K562 (cell line): ENCODE data around the gene PMF1. TPM values are rescaled to one million over a fixed set of nuclear protein-coding genes. Genes with fewer than 3 reads are reported as not detected.
A peak's percentile ranks its signal among the peaks of the same experiment; 100 is the strongest.

ENCODE experiments used
- ARID2 ChIP-seq: fragments of 450-650 bp; IDR thresholded peaks from 2 replicates; pipeline ENCODE4 v1.6.1; 2017; ENCODE audit warnings: antibody characterized with exemption, mild to moderate bottlenecking
- ATF7 ChIP-seq: fragments of 450-650 bp; IDR thresholded peaks from 2 replicates; pipeline ENCODE4 v1.7.1; 2014; ENCODE audit warnings: mild to moderate bottlenecking, moderate library complexity
- HOXB6 ChIP-seq: fragments of 250-450 bp; sonication (Bioruptor Pico); IDR thresholded peaks from 2 replicates; pipeline ENCODE4 v1.5.1; 2022; ENCODE audit warnings: mild to moderate bottlenecking, borderline replicate concordance
- ILK ChIP-seq: fragments of 450-650 bp; IDR thresholded peaks from 2 replicates; pipeline ENCODE4 v1.6.1; 2016; ENCODE audit warnings: missing genetic modification characterization, low read depth, mild to moderate bottlenecking, missing compliant biosample characterization, moderate library complexity, borderline replicate concordance
- JUND ChIP-seq, 2 experiments: IDR thresholded peaks; 2 replicates in 1 of 2; 3 replicates in 1 of 2; pipeline ENCODE4 v1.6.1; 2011; ENCODE audit warnings: borderline replicate concordance in 2 of 2, low read depth in 2 of 2, low read length in 2 of 2, improper control_type of control experiment in 1 of 2, missing biosample characterization in 1 of 2, missing genetic modification characterization in 1 of 2, missing genetic modification reagents in 1 of 2
- KAT7 ChIP-seq: sonication (generic); formaldehyde crosslinking; IDR thresholded peaks from 2 replicates; pipeline ENCODE4 v1.8.0; 2022; ENCODE audit warnings: missing genetic modification reagents, mild to moderate bottlenecking, borderline replicate concordance
- RFX5 ChIP-seq: IDR thresholded peaks from 2 replicates; pipeline ENCODE4 v1.6.1; 2011; ENCODE audit warnings: low read depth, mild to moderate bottlenecking, improper control_type of control experiment, low read length
- RUNX1 ChIP-seq: sonication (generic); IDR thresholded peaks from 2 replicates; pipeline ENCODE4 v1.6.1; 2016; ENCODE audit warnings: antibody characterized with exemption, low read depth
- SMARCE1 ChIP-seq: fragments of 450-650 bp; IDR thresholded peaks from 2 replicates; pipeline ENCODE4 v1.7.1; 2016; ENCODE audit warnings: mild to moderate bottlenecking
- TAF7 ChIP-seq: fragments of 450-650 bp; IDR thresholded peaks from 2 replicates; pipeline ENCODE4 v1.6.1; 2016; ENCODE audit warnings: missing genetic modification characterization, missing compliant biosample characterization
- TCFL5 ChIP-seq: fragments of 250-450 bp; sonication (Bioruptor Pico); conservative IDR thresholded peaks from 2 replicates; pipeline ENCODE4 v1.6.1; 2021; ENCODE audit warnings: mild to moderate bottlenecking, moderate library complexity, matching md5 sums
- U2AF1 ChIP-seq: fragments of 200-400 bp; formaldehyde crosslinking; optimal IDR thresholded peaks from 2 replicates; pipeline ENCODE3; 2017; ENCODE audit warnings: mild to moderate bottlenecking, low read depth, low read length, moderate library complexity
- XRCC5 ChIP-seq: fragments of 200-400 bp; formaldehyde crosslinking; IDR thresholded peaks from 2 replicates; pipeline ENCODE4 v1.6.1; 2017; ENCODE audit warnings: low read depth, mild to moderate bottlenecking, low read length
- ZKSCAN8 ChIP-seq: fragments of 200-800 bp; sonication (Bioruptor generic); IDR thresholded peaks from 2 replicates; pipeline ENCODE4 v1.6.1; 2016; ENCODE audit warnings: missing genetic modification characterization, missing compliant biosample characterization
- ZNF224 ChIP-seq: sonication (generic); formaldehyde crosslinking; IDR thresholded peaks from 2 replicates; pipeline ENCODE4 v1.8.0; 2022; ENCODE audit warnings: mild to moderate bottlenecking, missing genetic modification reagents
- ZNF668 ChIP-seq: fragments of 250-450 bp; sonication (Bioruptor Pico); IDR thresholded peaks from 2 replicates; pipeline ENCODE4 v1.8.0; 2022; ENCODE audit warnings: mild to moderate bottlenecking, inconsistent platforms
- polyA plus RNA-seq, 8 experiments: library from polyadenylated mRNA; depleted of rRNA in 4 of 8; stranded (reverse) in 5 of 8; unstranded in 3 of 8; fragments of >200 nt; fragmentation: Nextera tagmentation in 2 of 8; fragmentation: Illumina TruSeq in 1 of 8; extraction: Ambion mirVana in 2 of 8; extraction: Trizol in 1 of 8; gene quantifications; 2 replicates each; pipeline versions ENCODE4 v1.2.1 to v1.2.3, GENCODE V29; 2011 to 2014; ENCODE audit warnings: inconsistent platforms in 1 of 8, missing spikeins in 1 of 8
- total RNA-seq, 7 experiments: library from RNA; depleted of rRNA in 6 of 7; stranded (reverse); fragments of >200 nt in 6 of 7; fragmentation: Illumina TruSeq in 2 of 7; extraction: Trizol in 2 of 7; gene quantifications; 2 replicates each; pipeline versions ENCODE4 v1.2.1 to v1.2.3, GENCODE V29; 2011 to 2021; ENCODE audit warnings: low replicate concordance in 1 of 7
- TF ChIP-seq, protein P1 (sequence below), 3 experiments: fragments of 200-800 bp in 1 of 3; fragments of 250-450 bp in 1 of 3; fragments of 450-650 bp in 1 of 3; sonication (Bioruptor Pico) in 1 of 3; sonication (Bioruptor generic) in 1 of 3; formaldehyde crosslinking in 1 of 3; IDR thresholded peaks; 2 replicates each; pipeline versions ENCODE4 v1.6.1 to v1.8.0; 2016 to 2022; ENCODE audit warnings: mild to moderate bottlenecking in 2 of 3, missing genetic modification characterization in 2 of 3, missing compliant biosample characterization in 1 of 3, moderate library complexity in 1 of 3
- TF ChIP-seq, protein P2 (sequence below), 2 experiments: fragments of 450-650 bp in 1 of 2; sonication (generic) in 1 of 2; formaldehyde crosslinking in 1 of 2; IDR thresholded peaks in 1 of 2; conservative IDR thresholded peaks in 1 of 2; 2 replicates each; pipeline versions ENCODE4 v1.6.1 to v1.8.1; 2016 to 2023; ENCODE audit warnings: mild to moderate bottlenecking in 2 of 2, moderate library complexity in 2 of 2, inconsistent platforms in 1 of 2, missing genetic modification reagents in 1 of 2
- TF ChIP-seq, protein P3 (sequence below): fragments of 250-450 bp; sonication (Bioruptor Pico); IDR thresholded peaks from 2 replicates; pipeline ENCODE4 v1.5.0; 2021; ENCODE audit warnings: mild to moderate bottlenecking, moderate library complexity

Gene PMF1
- total and polyA plus RNA-seq, 9 of the 15 experiments (the other 6 are each of a cell fraction or from before 2014, with no cell fraction given): 9.4 to 92.9 (median 71.0) TPM

DNA sequence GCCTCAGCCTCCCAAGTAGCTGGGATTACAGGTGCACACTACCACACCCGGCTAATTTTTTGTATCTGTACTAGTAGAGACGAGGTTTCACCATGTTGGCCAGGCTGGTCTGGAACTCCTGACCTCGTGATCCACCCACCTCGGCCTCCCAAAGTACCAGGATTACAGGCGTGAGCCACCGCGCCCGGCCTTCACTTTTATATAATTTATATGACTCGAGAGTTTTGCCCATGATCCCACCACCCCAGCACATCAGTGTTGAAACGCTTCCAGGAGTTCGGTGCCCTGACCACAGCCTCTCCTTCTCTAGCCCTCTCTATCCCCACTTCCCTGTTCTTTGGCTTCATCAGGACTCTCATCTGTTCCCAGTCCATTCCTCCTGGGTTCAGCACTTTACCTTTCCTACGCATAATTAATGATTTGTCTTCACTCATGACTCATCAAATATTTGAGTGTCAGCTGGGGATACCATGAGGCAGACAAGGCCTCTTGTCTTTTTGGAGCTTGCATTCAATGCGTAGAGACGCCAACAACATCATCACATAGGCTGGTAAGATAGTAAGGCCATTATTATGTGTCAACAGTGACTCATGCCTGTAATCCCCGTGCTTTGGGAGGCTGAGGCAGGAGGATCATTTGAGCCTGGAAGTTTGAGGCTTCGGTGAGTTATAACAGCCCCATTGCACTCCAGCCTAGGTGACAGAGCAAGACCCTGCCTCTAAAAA, 1.4 kb downstream of the PMF1 start (continued):
- TF ChIP-seq, protein P1, sequence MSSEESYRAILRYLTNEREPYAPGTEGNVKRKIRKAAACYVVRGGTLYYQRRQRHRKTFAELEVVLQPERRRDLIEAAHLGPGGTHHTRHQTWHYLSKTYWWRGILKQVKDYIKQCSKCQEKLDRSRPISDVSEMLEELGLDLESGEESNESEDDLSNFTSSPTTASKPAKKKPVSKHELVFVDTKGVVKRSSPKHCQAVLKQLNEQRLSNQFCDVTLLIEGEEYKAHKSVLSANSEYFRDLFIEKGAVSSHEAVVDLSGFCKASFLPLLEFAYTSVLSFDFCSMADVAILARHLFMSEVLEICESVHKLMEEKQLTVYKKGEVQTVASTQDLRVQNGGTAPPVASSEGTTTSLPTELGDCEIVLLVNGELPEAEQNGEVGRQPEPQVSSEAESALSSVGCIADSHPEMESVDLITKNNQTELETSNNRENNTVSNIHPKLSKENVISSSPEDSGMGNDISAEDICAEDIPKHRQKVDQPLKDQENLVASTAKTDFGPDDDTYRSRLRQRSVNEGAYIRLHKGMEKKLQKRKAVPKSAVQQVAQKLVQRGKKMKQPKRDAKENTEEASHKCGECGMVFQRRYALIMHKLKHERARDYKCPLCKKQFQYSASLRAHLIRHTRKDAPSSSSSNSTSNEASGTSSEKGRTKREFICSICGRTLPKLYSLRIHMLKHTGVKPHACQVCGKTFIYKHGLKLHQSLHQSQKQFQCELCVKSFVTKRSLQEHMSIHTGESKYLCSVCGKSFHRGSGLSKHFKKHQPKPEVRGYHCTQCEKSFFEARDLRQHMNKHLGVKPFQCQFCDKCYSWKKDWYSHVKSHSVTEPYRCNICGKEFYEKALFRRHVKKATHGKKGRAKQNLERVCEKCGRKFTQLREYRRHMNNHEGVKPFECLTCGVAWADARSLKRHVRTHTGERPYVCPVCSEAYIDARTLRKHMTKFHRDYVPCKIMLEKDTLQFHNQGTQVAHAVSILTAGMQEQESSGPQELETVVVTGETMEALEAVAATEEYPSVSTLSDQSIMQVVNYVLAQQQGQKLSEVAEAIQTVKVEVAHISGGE (CRISPR knock-in tag; IDR thresholded peaks at IDR 0.05): 0 out of 6 replicates have a peak, but pooled peaks of 1 of the 3 experiments have one; percentile 9
- TF ChIP-seq, protein P2, sequence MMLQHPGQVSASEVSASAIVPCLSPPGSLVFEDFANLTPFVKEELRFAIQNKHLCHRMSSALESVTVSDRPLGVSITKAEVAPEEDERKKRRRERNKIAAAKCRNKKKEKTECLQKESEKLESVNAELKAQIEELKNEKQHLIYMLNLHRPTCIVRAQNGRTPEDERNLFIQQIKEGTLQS (IDR thresholded peaks at IDR 0.05): peak; percentile 89
- TF ChIP-seq, protein P2 (CRISPR knock-in tag; conservative IDR thresholded peaks at IDR 0.05): no peak
- TF ChIP-seq TCFL5 (CRISPR knock-in tag) (no peak), KAT7 (CRISPR knock-in tag) (0 out of 2 replicates have a peak, but pooled peaks have one; percentile 5), ARID2 (no peak), RFX5 (no peak), ILK (tag) (no peak), ATF7 (no peak), ZKSCAN8 (0 out of 2 replicates have a peak, but pooled peaks have one; percentile 26), XRCC5 (no peak), ZNF668 (no peak), SMARCE1 (peak; percentile 57), HOXB6 (CRISPR knock-in tag) (no peak), JUND (IDR thresholded peaks at IDR 0.05; ENCODE audit: borderline replicate concordance, low read depth, low read length) (peak; percentile 63), JUND (tag; IDR thresholded peaks at IDR 0.05; ENCODE audit: borderline replicate concordance, low read depth, low read length) (no peak; the same call in 2 of the 3 replicates), TAF7 (tag) (no peak), ZNF224 (CRISPR knock-in tag) (no peak), RUNX1 (no peak), U2AF1 (no peak)
- TF ChIP-seq, protein P3, sequence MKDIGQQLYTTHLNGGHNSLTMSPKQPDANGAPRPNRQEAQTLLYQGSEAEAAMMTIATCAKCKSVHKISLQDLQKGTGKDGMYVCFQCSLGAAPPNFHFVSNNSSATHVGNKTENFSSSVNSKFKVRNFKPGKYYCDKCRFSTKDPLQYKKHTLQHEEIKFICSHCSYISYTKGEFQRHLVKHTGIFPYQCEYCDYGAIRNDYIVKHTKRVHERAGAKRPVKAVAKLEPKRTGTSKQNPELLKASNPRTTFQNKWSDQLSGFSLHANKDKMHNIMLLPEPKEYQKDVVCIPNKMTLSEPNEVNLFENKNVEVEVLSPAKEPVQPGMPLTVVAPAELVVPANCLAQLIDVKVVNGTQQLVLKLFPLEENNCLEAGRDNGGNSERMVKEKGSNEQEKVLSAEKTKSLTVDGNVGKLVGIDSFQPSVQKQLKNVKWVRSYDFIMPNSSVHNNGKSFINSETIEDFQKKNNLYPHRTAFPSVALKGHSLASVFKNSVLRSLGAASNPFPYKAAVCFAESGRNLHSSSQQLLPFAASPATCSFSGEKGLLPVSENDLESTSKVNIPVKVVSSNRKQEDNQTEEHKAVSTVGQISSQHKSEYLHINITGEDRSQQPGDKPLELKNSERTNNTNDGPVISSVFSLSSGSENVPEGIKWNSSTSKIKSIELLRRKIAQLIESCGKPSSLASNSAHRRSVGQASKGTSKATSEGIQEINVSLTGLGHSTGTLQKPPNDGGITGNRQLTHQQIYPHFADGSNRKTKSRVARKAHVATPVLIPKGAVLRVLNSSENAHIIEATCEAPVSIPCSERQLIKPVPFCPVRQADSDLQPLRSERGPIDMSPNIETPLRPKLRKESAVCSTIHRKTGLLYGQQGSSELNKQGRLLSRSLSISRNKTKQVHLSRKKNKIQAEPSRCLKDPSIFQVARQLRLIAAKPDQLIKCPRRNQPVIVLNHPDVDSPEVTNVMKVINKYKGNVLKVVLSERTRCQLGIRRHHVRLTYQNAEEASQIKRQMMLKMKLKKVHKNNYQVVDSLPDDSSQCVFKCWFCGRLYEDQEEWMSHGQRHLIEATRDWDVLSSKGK (CRISPR knock-in tag): no peak
